Upper lobe of left lung (tissue), 4 donors: ENCODE data around the gene CD82.

Experiments used
- CTCF ChIP-seq, 6 experiments: fragments of 450-650 bp in 4 of 6; fragments of 200-600 bp in 2 of 6; sonication (generic) in 2 of 6; IDR thresholded peaks; one replicate each; pipeline ENCODE4 v1.5.1; 2016 to 2019; ENCODE audit warnings: antibody characterized with exemption in 6 of 6
- POLR2A ChIP-seq, 4 donors: fragments of 450-650 bp; IDR thresholded peaks; one replicate each; pipeline ENCODE4 v1.5.1; 2016 to 2017; ENCODE audit warnings: antibody characterized with exemption in 4 of 4, mild to moderate bottlenecking in 2 of 4
- POLR2AphosphoS5 ChIP-seq, 2 donors: sonication (generic); formaldehyde crosslinking; IDR thresholded peaks; one replicate each; pipeline ENCODE4 v1.5.1; 2017; ENCODE audit warnings: antibody characterized with exemption in 2 of 2

GRCh38 chr11:44657836-44658505, 92.5 kb downstream of the CD82 start:
- TF ChIP-seq CTCF (IDR thresholded peaks at IDR 0.05) (no peak), POLR2A (IDR thresholded peaks at IDR 0.05) (no peak), POLR2AphosphoS5 (IDR thresholded peaks at IDR 0.05) (no peak)
